Type B pancreatic cell (in vitro differentiated cells): Measurements from ENCODE around the gene PTPRT. TPM values are rescaled to one million over a fixed set of nuclear protein-coding genes. Genes with fewer than 3 reads are reported as not detected.

Source experiments
- DNase-seq: peaks from one replicate; pipeline ENCODE4 v3.0.0; 2021; ENCODE audit warnings: mixed read lengths; ENCODE audit not compliant: unreplicated experiment; ENCODE audit errors: extremely low spot score
- H3K27ac Mint-ChIP-seq: 2 replicates; pipeline ENCODE4 v1.8.0; 2021; ENCODE audit warnings: mild to moderate bottlenecking, mixed read lengths
- H3K27me3 Mint-ChIP-seq: 2 replicates; pipeline ENCODE4 v1.8.0; 2021; ENCODE audit warnings: mixed read lengths
- H3K36me3 Mint-ChIP-seq: 2 replicates; pipeline ENCODE4 v1.8.0; 2021; ENCODE audit warnings: mixed read lengths
- H3K4me1 Mint-ChIP-seq: one replicate; pipeline ENCODE4 v1.8.0; 2021; ENCODE audit warnings: mixed read lengths; ENCODE audit not compliant: unreplicated experiment
- H3K4me3 Mint-ChIP-seq: 2 replicates; pipeline ENCODE4 v1.8.0; 2021; ENCODE audit warnings: mild to moderate bottlenecking, mixed read lengths
- H3K9me3 Mint-ChIP-seq: 2 replicates; pipeline ENCODE4 v1.8.0; 2021; ENCODE audit warnings: mixed read lengths
- total RNA-seq: library from RNA; stranded (reverse); gene quantifications from 2 replicates; pipeline ENCODE4 v1.2.1, GENCODE V29; 2021; ENCODE audit warnings: low replicate concordance
- TF ChIP-seq, protein P1 (sequence below): fragments of 200-600 bp; sonication (generic); conservative IDR thresholded peaks from 2 replicates; pipeline ENCODE4 v1.5.0; 2021; ENCODE audit warnings: antibody characterized with exemption, mild to moderate bottlenecking

Gene PTPRT
- total RNA-seq, 1 donor from 2014 or later, result 7.0 TPM

DNA sequence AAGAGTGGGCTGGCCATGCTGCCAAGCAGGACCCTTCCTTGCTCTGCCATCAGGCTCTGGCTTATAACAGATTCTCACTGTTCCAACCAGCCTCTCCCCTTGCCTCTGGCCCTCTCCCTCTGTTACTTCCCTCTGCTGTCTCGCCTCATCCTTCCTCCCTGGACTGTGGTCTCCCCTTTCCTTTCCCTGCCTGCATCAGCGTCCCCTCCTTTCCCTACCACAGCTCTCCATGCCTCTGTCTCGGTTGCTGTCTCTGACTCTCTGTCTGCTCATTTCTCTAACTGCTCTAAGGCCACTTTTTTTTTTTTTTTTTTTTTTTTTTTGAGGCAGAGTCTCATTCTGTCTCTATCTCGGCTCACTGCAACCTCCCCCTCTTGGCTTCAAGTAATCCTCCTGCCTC lies 173.4 kb downstream of the PTPRT start:
- Mint-ChIP-seq H3K9me3 (no peaks in the 10 kb centered on the region), H3K4me3 (no peak overlapping the region), H3K4me1 (no peaks in the 10 kb centered on the region), H3K36me3 (no peaks in the 10 kb centered on the region), H3K27ac (no peak overlapping the region), H3K27me3 (peaks cover 3% of the 10 kb centered on the region)
- TF ChIP-seq, protein P1, sequence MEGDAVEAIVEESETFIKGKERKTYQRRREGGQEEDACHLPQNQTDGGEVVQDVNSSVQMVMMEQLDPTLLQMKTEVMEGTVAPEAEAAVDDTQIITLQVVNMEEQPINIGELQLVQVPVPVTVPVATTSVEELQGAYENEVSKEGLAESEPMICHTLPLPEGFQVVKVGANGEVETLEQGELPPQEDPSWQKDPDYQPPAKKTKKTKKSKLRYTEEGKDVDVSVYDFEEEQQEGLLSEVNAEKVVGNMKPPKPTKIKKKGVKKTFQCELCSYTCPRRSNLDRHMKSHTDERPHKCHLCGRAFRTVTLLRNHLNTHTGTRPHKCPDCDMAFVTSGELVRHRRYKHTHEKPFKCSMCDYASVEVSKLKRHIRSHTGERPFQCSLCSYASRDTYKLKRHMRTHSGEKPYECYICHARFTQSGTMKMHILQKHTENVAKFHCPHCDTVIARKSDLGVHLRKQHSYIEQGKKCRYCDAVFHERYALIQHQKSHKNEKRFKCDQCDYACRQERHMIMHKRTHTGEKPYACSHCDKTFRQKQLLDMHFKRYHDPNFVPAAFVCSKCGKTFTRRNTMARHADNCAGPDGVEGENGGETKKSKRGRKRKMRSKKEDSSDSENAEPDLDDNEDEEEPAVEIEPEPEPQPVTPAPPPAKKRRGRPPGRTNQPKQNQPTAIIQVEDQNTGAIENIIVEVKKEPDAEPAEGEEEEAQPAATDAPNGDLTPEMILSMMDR, result no peak
- no peak for DNase-seq

DNA sequence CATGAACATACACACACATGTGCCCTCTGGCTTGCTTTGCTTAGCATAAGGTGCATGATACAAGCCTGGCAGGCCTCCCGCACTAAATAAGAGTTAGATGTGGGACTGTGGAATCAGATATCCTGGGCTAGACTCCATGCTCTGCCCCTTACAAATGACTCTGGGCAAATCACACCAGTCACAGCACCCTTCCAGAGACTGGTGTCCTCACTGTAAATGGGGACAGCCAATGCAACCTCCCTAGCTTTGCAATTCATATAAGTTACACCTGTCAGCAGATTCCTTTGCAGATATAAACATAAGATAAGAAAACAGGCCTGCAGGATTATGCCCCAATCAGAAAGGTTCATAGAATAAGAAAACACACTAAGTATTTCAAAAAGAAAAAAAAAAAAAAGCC lies 174.1 kb downstream of the PTPRT start:
- DNase-seq, result no peak
- Mint-ChIP-seq H3K36me3 (no peaks in the 10 kb centered on the region), H3K27me3 (peaks cover 3% of the 10 kb centered on the region), H3K27ac (no peak overlapping the region), H3K4me3 (no peak overlapping the region), H3K9me3 (no peaks in the 10 kb centered on the region), H3K4me1 (no peaks in the 10 kb centered on the region)
- TF ChIP-seq, protein P1, result no peak

DNA sequence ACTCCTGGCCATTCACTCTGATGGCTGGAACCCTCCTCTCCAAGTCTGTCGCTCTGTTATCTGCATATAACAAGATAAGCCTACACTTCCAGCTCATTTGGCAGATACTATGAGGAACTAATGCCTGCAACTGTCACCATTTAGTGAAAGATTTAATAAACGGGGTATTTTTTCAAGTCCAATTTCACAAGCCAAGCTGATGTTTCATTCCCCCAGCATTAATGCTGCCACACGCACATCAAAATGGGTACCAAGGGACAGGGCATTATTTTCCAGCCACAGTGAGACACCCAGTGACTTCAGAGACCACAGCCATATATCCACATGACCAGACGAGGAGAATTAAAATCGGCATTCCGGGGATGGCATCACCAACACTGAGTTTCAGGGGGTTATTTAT lies 175.5 kb downstream of the PTPRT start:
- Mint-ChIP-seq H3K27ac (no peak overlapping the region), H3K9me3 (no peaks in the 10 kb centered on the region), H3K36me3 (no peaks in the 10 kb centered on the region), H3K27me3 (peaks cover 3% of the 10 kb centered on the region), H3K4me3 (no peak overlapping the region), H3K4me1 (no peaks in the 10 kb centered on the region)
- no peak for DNase-seq
- TF ChIP-seq, protein P1, result no peak

DNA sequence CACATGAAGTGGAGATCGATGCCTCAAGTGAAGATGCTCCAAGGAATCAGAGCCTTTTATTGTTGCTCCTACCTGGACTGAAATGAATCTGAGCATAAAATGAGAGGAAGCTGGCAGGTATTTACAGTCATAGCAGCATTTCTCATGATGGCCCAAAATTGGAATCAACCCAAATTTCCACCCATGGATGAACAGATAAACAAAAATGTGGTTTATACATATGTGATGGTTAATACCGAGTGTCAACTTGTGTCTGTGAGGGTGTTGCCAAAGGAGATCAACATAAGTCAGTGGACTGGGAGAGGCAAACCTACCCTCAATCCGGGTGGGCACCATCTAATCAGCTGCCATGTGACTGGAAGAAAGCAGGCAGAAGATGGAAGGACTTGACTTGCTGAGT lies 178.2 kb downstream of the PTPRT start:
- H3K4me3 Mint-ChIP-seq, result no peak overlapping the region

DNA sequence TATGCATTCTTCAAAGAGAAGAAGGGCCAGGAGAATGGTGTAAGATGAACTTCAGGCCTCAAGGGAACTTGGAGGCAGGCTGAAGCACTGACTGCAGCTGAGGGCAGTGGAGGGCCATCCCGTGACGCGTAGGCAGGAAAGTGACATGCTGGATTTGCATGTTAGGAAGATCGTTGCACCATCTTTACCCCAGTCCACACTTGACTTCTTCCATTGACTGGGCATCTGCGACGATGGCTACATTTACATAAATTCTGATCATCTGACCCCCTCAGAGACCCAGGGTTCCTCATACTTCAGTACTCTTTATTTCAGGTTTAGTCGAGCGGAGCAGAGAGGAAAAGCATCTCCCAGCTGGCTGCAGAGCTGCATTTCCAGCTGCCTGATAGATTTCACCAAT lies 180.2 kb downstream of the PTPRT start:
- DNase-seq, result no peak
- Mint-ChIP-seq H3K9me3 (no peaks in the 10 kb centered on the region), H3K4me3 (no peak overlapping the region), H3K27ac (no peak overlapping the region), H3K4me1 (peaks cover 5% of the 10 kb centered on the region), H3K36me3 (no peaks in the 10 kb centered on the region), H3K27me3 (peaks cover 3% of the 10 kb centered on the region)
- TF ChIP-seq, protein P1, result no peak

More for the DNA sequence above, 178.2 kb downstream of the PTPRT start:
- no peak for DNase-seq
- Mint-ChIP-seq H3K36me3 (no peaks in the 10 kb centered on the region), H3K4me1 (peaks cover 3% of the 10 kb centered on the region), H3K27ac (no peak overlapping the region), H3K9me3 (no peaks in the 10 kb centered on the region), H3K27me3 (no peaks in the 10 kb centered on the region)
- TF ChIP-seq, protein P1, result no peak

DNA sequence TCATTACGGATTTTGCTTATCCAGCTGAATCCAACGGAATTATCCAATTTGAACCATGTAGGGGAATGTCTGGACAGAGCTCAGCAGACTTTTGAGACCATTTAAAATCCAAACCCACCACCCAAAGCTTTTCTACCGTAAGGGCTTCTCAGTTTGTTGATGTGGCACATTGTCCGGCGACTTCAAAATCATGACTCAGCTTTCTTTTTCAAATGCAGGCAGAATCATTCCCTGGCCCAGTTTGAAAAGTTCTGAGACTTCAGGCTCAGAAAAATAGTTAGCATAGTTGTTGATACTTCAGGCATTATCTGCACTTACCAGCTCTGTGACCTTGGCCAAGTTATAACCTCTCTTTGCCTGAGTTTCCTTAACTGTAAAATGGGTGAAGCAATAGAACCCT lies 182.2 kb downstream of the PTPRT start:
- H3K9me3 Mint-ChIP-seq, result no peaks in the 10 kb centered on the region
- no peak overlapping the region for H3K4me3 Mint-ChIP-seq
- H3K4me1 Mint-ChIP-seq, result peaks cover 5% of the 10 kb centered on the region
- TF ChIP-seq, protein P1, result no peak
- peaks cover 3% of the 10 kb centered on the region for H3K27me3 Mint-ChIP-seq
- no peaks in the 10 kb centered on the region for H3K36me3 Mint-ChIP-seq
- H3K27ac Mint-ChIP-seq, result no peak overlapping the region
- no peak for DNase-seq
